Measurements from ENCODE around the gene R3HDM2. TPM values are rescaled to one million over a fixed set of nuclear protein-coding genes. Genes with fewer than 3 reads are reported as not detected.

Gene R3HDM2
- total RNA-seq, 1 experiment from 2014 or later, result 64.0 TPM

- intact Hi-C loops (cut with micrococcal nuclease; ENCODE audit: unreplicated experiment), result no loop called here
- Histone ChIP-seq H3K36me3 (ENCODE audit: insufficient read depth, low read length, poor library complexity, severe bottlenecking) (no peaks in the 10 kb centered on the region), H3K27ac (ENCODE audit: low read depth, low read length, poor library complexity, severe bottlenecking) (no peak overlapping the region), H3K4me3 (ENCODE audit: low read depth, low read length, poor library complexity, severe bottlenecking) (no peak overlapping the region), H3K27me3 (replicated peaks; ENCODE audit: insufficient read depth, low read depth, low read length, poor library complexity) (no peaks in the 10 kb centered on the region), H3K4me1 (ENCODE audit: insufficient read depth, low read length, poor library complexity, severe bottlenecking) (no peaks in the 10 kb centered on the region), H3K9me3 (ENCODE audit: low read depth, low read length, poor library complexity, severe bottlenecking) (no peaks in the 10 kb centered on the region)
- no peak for DNase-seq (ENCODE audit: low spot score)
- BruUV-seq (replicated peaks), result no TSS peak
- TF ChIP-seq EZH2 (IDR thresholded peaks at IDR 0.05; ENCODE audit: borderline replicate concordance, low read depth, low read length, poor library complexity, severe bottlenecking) (no peak), CTCF (conservative IDR thresholded peaks at IDR 0.05; ENCODE audit: low read depth, low read length) (no peak)
- ChIA-PET CTCF (no interaction called here), POLR2A (ENCODE audit: low non-redundant PET) (no interaction called here)
These were observed 96.6 kb downstream of the R3HDM2 start for GRCh38 chr12:57334219-57334618.

- BruUV-seq (replicated peaks), result no TSS peak
- CTCF ChIA-PET, result no interaction called here
- H3K4me3 ChIP-seq (ENCODE audit: low read depth, low read length, poor library complexity, severe bottlenecking), result no peak overlapping the region
- DNase-seq (ENCODE audit: low spot score), result no peak
- H3K36me3 ChIP-seq (ENCODE audit: insufficient read depth, low read length, poor library complexity, severe bottlenecking), result no peaks in the 10 kb centered on the region
- intact Hi-C loops (cut with micrococcal nuclease; ENCODE audit: unreplicated experiment), result no loop called here
- no peaks in the 10 kb centered on the region for H3K9me3 ChIP-seq (ENCODE audit: low read depth, low read length, poor library complexity, severe bottlenecking)
- no peaks in the 10 kb centered on the region for H3K4me1 ChIP-seq (ENCODE audit: insufficient read depth, low read length, poor library complexity, severe bottlenecking)
- TF ChIP-seq EZH2 (IDR thresholded peaks at IDR 0.05; ENCODE audit: borderline replicate concordance, low read depth, low read length, poor library complexity, severe bottlenecking) (no peak), CTCF (conservative IDR thresholded peaks at IDR 0.05; ENCODE audit: low read depth, low read length) (no peak)
- POLR2A ChIA-PET (ENCODE audit: low non-redundant PET), result no interaction called here
- H3K27me3 ChIP-seq (replicated peaks; ENCODE audit: insufficient read depth, low read depth, low read length, poor library complexity), result no peaks in the 10 kb centered on the region
- no peak overlapping the region for H3K27ac ChIP-seq (ENCODE audit: low read depth, low read length, poor library complexity, severe bottlenecking)
These were observed 98.1 kb downstream of the R3HDM2 start for GRCh38 chr12:57332646-57333312.

GRCh38 chr12:57330992-57331391 is 99.9 kb downstream of the R3HDM2 start:
- no peak for DNase-seq (ENCODE audit: low spot score)
- Histone ChIP-seq H3K27me3 (replicated peaks; ENCODE audit: insufficient read depth, low read depth, low read length, poor library complexity) (no peaks in the 10 kb centered on the region), H3K4me3 (ENCODE audit: low read depth, low read length, poor library complexity, severe bottlenecking) (no peak overlapping the region), H3K36me3 (ENCODE audit: insufficient read depth, low read length, poor library complexity, severe bottlenecking) (no peaks in the 10 kb centered on the region), H3K4me1 (ENCODE audit: insufficient read depth, low read length, poor library complexity, severe bottlenecking) (no peaks in the 10 kb centered on the region), H3K9me3 (ENCODE audit: low read depth, low read length, poor library complexity, severe bottlenecking) (no peaks in the 10 kb centered on the region), H3K27ac (ENCODE audit: low read depth, low read length, poor library complexity, severe bottlenecking) (no peak overlapping the region)
- ChIA-PET POLR2A (ENCODE audit: low non-redundant PET) (no interaction called here), CTCF (interaction anchor here (0.6 kb wide), 1 partner anchor 31 kb away, joined by 3 read pairs; no protein-coding TSS in a partner anchor)
- BruUV-seq (replicated peaks), result no TSS peak
- TF ChIP-seq CTCF (conservative IDR thresholded peaks at IDR 0.05; ENCODE audit: low read depth, low read length) (no peak), EZH2 (IDR thresholded peaks at IDR 0.05; ENCODE audit: borderline replicate concordance, low read depth, low read length, poor library complexity, severe bottlenecking) (no peak)
- intact Hi-C loops (cut with micrococcal nuclease; ENCODE audit: unreplicated experiment), result no loop called here

Measured in A673 (cell line).